Measurements from ENCODE around the gene SAMD4A.

DNA sequence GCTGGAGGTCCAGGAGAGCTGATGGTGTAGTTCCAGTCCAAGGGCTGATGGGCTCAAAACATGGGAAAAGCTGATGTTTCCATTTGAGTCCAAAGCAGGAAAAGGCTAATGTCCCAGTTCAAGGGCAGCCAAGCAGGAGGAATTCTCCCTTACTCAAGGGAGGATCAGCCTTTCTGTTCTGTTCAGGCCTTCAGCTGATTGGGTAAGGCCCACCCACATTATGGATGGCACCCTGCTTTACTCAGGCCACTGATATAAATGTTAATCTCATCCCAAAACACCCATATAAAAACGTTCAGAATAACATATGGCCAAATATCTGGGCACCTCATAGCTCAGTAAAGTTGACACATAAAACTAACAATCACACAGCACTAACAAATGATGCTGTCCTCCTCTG, 64.1 kb downstream of the SAMD4A start:
- TF ChIP-seq EZH2 (IDR thresholded peaks at IDR 0.05; ENCODE audit: borderline replicate concordance, low read depth, low read length, poor library complexity, severe bottlenecking), result no peak
- TF ChIP-seq, protein P1, sequence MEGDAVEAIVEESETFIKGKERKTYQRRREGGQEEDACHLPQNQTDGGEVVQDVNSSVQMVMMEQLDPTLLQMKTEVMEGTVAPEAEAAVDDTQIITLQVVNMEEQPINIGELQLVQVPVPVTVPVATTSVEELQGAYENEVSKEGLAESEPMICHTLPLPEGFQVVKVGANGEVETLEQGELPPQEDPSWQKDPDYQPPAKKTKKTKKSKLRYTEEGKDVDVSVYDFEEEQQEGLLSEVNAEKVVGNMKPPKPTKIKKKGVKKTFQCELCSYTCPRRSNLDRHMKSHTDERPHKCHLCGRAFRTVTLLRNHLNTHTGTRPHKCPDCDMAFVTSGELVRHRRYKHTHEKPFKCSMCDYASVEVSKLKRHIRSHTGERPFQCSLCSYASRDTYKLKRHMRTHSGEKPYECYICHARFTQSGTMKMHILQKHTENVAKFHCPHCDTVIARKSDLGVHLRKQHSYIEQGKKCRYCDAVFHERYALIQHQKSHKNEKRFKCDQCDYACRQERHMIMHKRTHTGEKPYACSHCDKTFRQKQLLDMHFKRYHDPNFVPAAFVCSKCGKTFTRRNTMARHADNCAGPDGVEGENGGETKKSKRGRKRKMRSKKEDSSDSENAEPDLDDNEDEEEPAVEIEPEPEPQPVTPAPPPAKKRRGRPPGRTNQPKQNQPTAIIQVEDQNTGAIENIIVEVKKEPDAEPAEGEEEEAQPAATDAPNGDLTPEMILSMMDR (conservative IDR thresholded peaks at IDR 0.05; ENCODE audit: low read depth, low read length), result no peak
